Cardiac fibroblast (primary cell): ENCODE results near the gene HOXA7.

Experiments
- DNase-seq, 2 donors: peaks; one replicate each; pipeline versions ENCODE4 v3.0.0 to v3.0.0-alpha.2; 2010; ENCODE audit warnings: low read depth in 2 of 2
- H3K4me3 ChIP-seq, 2 donors: replicated peaks in 1 of 2; 1 replicate in 1 of 2; 2 replicates in 1 of 2; pipeline ENCODE4 v1.5.1; 2011; ENCODE audit warnings: low read depth in 2 of 2, low read length in 2 of 2, mild to moderate bottlenecking in 2 of 2, moderate library complexity in 1 of 2
- CTCF ChIP-seq: IDR thresholded peaks from one replicate; pipeline ENCODE4 v1.5.1; 2011; ENCODE audit warnings: low read depth, mild to moderate bottlenecking, low read length, inconsistent platforms

The HOXA7 gene

DNA sequence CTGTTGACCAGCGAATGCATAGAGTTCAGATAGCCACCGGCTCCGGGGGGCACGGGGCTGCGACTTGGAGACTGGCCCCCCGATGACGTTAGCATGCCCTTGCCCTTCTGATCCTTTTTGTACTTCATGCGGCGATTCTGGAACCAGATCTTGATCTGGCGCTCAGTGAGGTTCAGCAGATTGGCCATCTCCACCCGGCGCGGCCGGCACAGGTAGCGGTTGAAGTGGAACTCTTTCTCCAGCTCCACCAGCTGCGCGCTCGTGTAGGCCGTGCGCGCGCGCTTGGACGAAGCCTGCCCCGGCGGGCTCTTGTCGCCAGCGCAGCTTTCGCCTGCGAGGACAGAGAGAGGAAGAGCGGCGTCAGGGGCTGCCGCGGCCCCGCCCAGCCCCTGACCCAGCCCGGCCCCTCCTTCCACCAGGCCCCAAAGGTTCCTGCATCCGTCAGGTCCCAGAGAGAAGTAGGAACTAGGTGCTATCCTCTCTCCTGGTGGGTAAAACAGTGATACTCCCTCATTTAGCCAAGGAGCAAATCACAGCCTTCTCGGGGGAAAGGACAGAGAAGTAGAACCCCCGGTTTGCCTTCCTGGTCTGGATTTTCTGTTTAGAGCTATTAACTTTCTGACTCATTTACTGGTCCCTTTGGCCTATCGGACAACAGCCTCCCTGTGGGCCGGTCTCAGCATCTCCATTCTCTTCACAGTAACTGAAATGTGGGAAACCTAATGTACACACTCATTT lies 47.9 kb downstream of the HOXA7 start:
- no peak for DNase-seq
- TF ChIP-seq CTCF: no peak
- H3K4me3 ChIP-seq: no peak overlapping the region

DNA sequence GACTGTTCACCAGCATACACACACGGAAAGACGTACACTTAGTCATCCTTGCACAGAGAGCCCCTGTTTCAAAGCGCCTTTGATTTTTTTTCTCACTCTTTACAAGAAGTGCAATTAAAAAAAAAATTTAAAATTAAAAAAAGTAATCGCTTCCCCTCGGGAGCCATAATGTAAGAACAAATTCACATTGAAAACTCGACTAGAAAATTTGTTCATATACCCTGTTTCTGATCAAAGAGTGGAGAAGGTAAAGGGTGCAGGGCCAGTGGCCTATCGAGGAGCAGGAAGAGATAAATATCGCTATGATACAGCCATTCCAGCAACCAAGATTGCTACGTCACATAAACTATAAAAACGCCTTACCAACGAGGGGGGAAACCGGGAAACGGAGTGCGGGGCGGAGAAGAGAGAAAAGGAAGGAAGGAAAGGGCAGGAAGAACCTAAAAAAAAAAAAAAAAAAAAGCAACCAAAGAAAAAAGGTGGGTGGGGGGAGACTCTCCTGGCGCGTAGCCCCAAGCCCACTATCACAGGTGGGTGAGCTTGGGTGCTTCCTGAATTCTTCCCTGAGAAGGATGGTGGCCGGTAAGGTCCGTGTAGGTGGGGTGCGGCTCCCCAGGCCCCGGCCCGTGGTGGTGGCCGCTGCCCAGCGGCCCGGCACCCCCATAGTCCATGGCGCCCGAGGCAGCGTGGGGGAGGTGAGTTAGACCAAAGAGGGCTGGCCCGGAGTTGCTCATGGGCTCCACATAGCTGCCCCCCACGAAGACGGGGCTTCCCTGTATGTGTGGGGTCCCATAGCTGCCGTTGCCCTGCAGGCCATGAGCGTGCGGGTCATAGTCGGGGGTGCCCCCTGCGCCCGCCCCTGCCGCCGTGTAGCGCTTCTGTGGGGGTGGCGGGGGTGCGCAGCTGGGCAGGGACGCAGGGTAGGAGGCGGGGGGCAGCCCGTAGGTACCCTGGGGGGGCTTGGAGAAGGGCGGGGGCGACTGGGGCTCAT lies 48.8 kb downstream of the HOXA7 start:
- no peak overlapping the region for H3K4me3 ChIP-seq
- no peak for TF ChIP-seq CTCF
- DNase-seq: no peak

DNA sequence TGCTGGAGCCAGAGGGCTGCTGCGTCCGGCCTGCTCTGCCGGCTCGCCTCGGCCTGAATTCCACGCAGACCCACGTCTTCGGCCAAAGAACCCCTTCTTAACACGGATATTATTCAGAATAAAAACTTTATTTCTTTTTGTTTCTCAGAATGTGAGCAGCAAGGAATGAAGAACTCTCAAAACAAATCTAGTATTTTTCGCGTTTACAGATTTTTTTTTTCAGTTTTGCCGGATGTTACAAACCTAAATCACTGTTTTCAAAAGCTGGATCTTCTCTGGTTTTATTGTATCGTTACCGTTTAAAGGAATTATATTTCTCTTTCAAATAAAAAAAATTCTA lies 49.6 kb downstream of the HOXA7 start:
- H3K4me3 ChIP-seq: no peak overlapping the region
- no peak for TF ChIP-seq CTCF
- DNase-seq: no peak

GRCh38 chr7:27106181-27106900 lies 50.1 kb downstream of the HOXA7 start:
- no peak for DNase-seq
- no peak overlapping the region for H3K4me3 ChIP-seq
- TF ChIP-seq CTCF: no peak

DNA sequence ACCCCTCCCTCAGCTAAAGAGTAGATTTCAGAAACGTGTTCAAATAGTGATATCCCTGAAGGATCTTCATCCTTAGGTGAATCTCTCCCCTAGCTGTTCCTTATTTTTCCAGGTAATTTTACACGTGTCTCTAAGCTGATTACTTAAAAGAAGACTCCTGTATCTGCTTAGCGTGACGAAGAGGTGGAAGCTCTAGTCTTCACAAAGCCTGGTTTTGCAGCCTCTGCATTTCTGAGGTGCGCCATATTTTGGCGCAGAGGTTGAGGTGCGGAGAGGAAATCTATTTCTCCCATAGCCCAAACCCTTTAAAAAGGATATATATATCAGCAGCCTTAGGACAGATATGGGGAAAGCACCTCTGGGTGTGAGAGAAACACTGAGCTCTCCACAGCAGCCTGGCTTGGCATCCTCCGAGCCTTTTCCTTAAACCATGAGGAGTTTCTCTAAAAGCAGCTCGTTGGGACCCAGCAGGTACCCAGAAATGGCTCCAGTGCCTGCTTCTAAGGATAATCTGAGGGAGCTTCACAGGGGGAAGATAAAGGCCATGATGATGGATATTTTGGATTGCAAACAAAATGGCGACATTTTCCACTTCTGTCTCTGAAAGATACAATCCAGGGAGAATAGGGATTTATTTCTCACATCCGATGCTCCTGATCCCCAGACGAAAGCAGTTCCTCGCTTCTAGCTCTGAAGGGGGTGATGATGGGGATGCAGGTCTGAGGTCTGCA lies 51.0 kb downstream of the HOXA7 start:
- no peak for TF ChIP-seq CTCF
- no peak for DNase-seq
- no peak overlapping the region for H3K4me3 ChIP-seq

DNA sequence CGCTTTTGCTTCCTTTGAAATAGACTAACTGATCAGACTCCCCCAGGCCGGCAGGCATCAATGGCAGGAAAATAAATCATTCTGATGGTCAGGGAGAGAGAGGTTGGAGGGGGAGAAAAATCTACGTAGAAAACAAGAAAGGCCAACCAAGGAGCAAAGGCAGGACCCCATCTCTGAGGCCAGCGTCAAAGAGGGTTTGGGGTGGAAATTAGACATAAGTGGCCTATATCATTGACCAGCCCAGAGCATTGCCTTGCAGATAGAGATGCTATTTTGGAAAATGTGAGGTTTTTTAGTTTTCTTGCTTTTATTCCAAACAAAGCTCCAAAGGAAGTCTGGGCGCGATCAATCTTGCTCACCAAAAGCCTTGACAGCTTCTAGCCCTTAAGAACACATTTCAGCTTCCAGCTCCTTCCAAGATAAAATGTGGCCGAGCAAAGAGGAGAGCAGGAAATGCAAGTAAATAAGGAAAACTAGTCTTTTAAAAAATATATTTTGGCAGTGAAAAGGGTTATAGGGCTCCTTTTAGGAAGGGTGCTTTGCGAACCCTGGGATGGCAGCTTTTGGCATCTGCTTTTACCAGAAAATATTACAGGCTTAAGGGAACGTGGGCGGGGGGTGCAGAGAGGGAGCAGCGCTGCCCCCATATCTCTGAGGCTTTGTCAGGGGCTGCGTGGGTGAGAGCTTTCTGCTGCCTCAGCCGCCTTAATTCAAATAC lies 52.0 kb downstream of the HOXA7 start:
- TF ChIP-seq CTCF: no peak
- DNase-seq: no peak
- no peak overlapping the region for H3K4me3 ChIP-seq
